DND-41 (cell line): Measurements from ENCODE around the gene TBC1D21.

ENCODE experiments used
- ATAC-seq: fragments of 200-7000 bp; cut with Tn5 transposase; 3 replicates; pipeline ENCODE4 v1.9.1; 2021; ENCODE audit warnings: low read depth; ENCODE audit not compliant: insufficient read depth
- DNase-seq: peaks from one replicate; pipeline ENCODE4 v3.0.0-alpha.2; 2020
- H2AFZ ChIP-seq: 2 replicates; pipeline ENCODE4 v1.6.0; 2012; ENCODE audit warnings: low read depth, low read length
- H3K27ac ChIP-seq: 2 replicates; pipeline ENCODE4 v1.5.1; 2012; ENCODE audit warnings: low read length, inconsistent platforms
- H3K27me3 ChIP-seq: fragments of 200-600 bp; sonication (generic); 2 replicates; pipeline ENCODE4 v1.6.0; 2012; ENCODE audit warnings: low read length, mild to moderate bottlenecking, inconsistent platforms; ENCODE audit not compliant: insufficient read depth, poor library complexity
- H3K36me3 ChIP-seq: 2 replicates; pipeline ENCODE4 v1.5.1; 2012; ENCODE audit warnings: low read length, inconsistent platforms; ENCODE audit not compliant: insufficient read depth
- H3K4me1 ChIP-seq: 2 replicates; pipeline ENCODE4 v1.5.1; 2012; ENCODE audit warnings: mild to moderate bottlenecking, low read length; ENCODE audit not compliant: insufficient read depth
- H3K4me2 ChIP-seq: 2 replicates; pipeline ENCODE4 v1.6.0; 2012; ENCODE audit warnings: mild to moderate bottlenecking, moderate library complexity, low read length, inconsistent platforms; ENCODE audit not compliant: insufficient read depth
- H3K4me3 ChIP-seq, 2 experiments: fragments of 200-600 bp in 1 of 2; shearing (Covaris generic) in 1 of 2; 2 replicates each; pipeline ENCODE4 v1.5.1; 2012 to 2016; ENCODE audit warnings: inconsistent platforms in 2 of 2, low read length in 2 of 2, mild to moderate bottlenecking in 2 of 2, low read depth in 1 of 2, moderate library complexity in 1 of 2
- H3K79me2 ChIP-seq: 2 replicates; pipeline ENCODE4 v1.6.0; 2012; ENCODE audit warnings: low read length, inconsistent platforms; ENCODE audit not compliant: insufficient read depth
- H3K9ac ChIP-seq: 2 replicates; pipeline ENCODE4 v1.6.0; 2012; ENCODE audit warnings: low read depth, mild to moderate bottlenecking, inconsistent platforms, low read length, moderate library complexity
- H3K9me3 ChIP-seq: 2 replicates; pipeline ENCODE4 v1.5.1; 2012; ENCODE audit warnings: low read length, moderate library complexity, mild to moderate bottlenecking, inconsistent platforms; ENCODE audit not compliant: insufficient read depth, severe bottlenecking
- H4K20me1 ChIP-seq: 2 replicates; pipeline ENCODE4 v1.6.0; 2012; ENCODE audit warnings: low read length; ENCODE audit not compliant: insufficient read depth
- CTCF ChIP-seq: IDR thresholded peaks from 2 replicates; pipeline ENCODE4 v1.5.1; 2012; ENCODE audit warnings: borderline replicate concordance, low read length, moderate library complexity, mild to moderate bottlenecking; ENCODE audit not compliant: poor library complexity, severe bottlenecking; ENCODE audit errors: extremely low read depth
- EZH2 ChIP-seq: IDR thresholded peaks from 3 replicates; pipeline ENCODE4 v1.6.1; 2012; ENCODE audit warnings: borderline replicate concordance, low read depth, mild to moderate bottlenecking, moderate library complexity, low read length, inconsistent platforms; ENCODE audit not compliant: severe bottlenecking

TBC1D21 gene

DNA sequence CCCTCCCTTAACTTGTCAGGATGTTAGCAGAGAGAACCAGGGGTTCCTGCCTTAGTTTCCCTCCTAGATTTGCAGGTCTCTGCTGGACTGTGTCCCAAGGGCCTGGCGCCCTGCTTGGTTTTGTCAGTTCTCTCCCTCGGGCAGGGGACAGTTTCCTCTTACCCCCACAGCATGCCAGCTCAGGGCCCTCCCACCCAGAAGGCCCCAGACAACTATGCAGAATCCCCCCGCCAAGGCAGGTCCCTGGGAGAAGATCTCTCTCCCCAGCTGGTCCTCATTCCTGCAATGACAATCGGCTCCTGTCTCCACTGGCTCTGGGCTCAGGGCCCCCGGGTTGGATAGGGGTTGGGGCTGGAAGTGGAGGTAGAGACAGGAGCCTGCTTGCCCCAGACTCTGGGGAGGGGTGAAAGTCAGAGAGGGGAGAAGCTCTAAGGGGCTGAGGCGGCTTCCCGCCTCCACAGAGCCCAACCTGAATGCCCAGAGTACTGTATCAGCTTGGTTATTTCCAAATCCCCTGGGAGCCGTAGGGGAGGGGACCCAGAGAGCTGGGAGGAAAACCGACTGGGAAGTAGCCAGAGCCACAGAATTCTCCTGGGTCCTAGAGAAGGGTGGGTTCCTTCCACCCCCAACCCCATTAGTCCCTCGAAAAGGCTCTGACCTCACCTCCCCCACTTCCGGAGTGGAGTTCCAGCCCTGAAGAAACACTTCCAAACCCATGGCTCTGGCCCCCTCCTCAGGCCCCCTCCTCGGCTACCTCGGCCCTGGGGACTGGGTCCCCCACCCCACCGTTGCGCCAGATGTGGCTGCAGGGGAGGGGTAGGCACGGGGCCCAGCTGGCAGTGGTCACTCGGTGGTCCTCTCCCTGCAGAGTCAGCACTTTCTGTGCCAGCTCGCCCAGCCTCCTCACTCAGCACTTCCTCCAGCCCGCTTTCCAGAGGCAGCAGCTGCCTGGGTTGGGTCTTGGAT is 49.1 kb downstream of the TBC1D21 start:
- Histone ChIP-seq H2AFZ (no peak overlapping the region), H3K27ac (no peak overlapping the region), H3K4me3 (no peak overlapping the region), H3K9ac (no peak overlapping the region), H3K27me3 (no peaks in the 10 kb centered on the region), H3K36me3 (no peaks in the 10 kb centered on the region), H3K9me3 (no peaks in the 10 kb centered on the region), H3K4me2 (no peak overlapping the region), H3K79me2 (no peaks in the 10 kb centered on the region), H4K20me1 (no peaks in the 10 kb centered on the region), H3K4me1 (no peaks in the 10 kb centered on the region)
- TF ChIP-seq CTCF (no peak), EZH2 (no peak)
- DNase-seq (no peak), ATAC-seq (no peak)

DNA sequence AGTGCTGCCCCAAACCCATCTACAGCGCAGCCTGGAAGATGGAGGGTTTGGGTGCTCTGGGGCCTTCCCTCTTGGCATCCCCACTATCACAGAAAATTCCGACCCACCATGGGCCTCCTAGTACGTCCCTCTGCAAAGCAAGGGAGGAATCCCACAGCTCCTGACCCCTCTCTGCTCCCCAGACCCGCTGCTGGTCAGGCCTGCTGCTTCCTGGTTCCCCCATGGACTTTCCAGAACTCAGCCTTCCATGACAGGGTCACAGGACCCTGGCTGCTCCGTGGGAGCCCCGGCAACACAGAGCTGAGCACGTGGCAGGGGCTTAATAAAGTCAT is 49.8 kb downstream of the TBC1D21 start:
- DNase-seq = no peak
- Histone ChIP-seq H4K20me1 (no peaks in the 10 kb centered on the region), H3K9ac (no peak overlapping the region), H2AFZ (no peak overlapping the region), H3K79me2 (no peaks in the 10 kb centered on the region), H3K9me3 (no peaks in the 10 kb centered on the region), H3K4me2 (no peak overlapping the region), H3K4me1 (no peaks in the 10 kb centered on the region), H3K4me3 (no peak overlapping the region), H3K27me3 (no peaks in the 10 kb centered on the region), H3K27ac (no peak overlapping the region), H3K36me3 (no peaks in the 10 kb centered on the region)
- TF ChIP-seq EZH2 (no peak), CTCF (no peak)
- ATAC-seq = no peak

DNA sequence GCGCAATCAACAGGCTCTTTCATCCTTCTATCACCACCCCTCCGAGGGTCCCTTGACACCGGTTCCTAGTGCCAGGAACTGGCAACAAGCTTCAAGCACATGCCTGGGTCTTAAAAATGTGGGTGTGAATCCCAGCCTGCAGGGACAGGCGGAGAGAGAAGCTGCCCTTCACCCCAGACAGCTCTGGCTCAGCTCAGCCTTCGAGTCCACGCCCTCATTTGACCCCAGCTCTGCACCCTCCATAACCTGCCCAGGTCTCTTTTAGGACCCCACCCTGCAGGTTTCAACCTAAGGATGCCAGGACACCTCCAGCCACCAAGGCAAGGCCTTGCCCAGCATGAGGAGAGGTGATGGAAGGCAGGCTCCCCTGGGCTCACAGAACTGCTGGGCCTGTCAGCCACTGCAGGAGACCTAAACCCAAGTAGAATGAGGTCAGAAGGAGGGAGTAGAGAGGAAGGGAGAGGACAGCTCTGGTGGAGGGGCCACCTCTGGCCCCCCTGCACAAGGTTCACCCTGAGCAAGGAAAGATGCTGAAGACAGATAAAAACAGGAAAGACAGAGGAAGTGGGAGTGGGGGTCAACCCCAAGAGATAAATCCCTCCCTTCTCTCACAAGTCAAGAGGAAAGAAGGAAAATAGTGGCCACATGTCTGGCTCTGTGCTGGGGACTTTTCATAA is 50.3 kb downstream of the TBC1D21 start:
- Histone ChIP-seq H3K4me2 (no peak overlapping the region), H3K9ac (no peak overlapping the region), H3K4me1 (no peaks in the 10 kb centered on the region), H3K4me3 (no peak overlapping the region), H4K20me1 (no peaks in the 10 kb centered on the region), H3K79me2 (no peaks in the 10 kb centered on the region), H3K27me3 (no peaks in the 10 kb centered on the region), H2AFZ (no peak overlapping the region), H3K36me3 (no peaks in the 10 kb centered on the region), H3K9me3 (no peaks in the 10 kb centered on the region), H3K27ac (no peak overlapping the region)
- no peak for ATAC-seq
- TF ChIP-seq EZH2 = no peak
- no peak for TF ChIP-seq CTCF
- DNase-seq = no peak
